CD4-positive, alpha-beta T cell (primary cell): ENCODE results near the gene TMEM161B. TPM values are rescaled to one million over a fixed set of nuclear protein-coding genes. Genes with fewer than 3 reads are reported as not detected.

Experiments used
- ATAC-seq: fragments of 200-7000 bp; cut with Tn5 transposase; one replicate; pipeline ENCODE4 v1.10.0; 2022; ENCODE audit warnings: mild to moderate bottlenecking; ENCODE audit not compliant: poor library complexity
- CTCF ChIA-PET: fragments of 350-600 bp; sonication (Branson Sonifier 250); formaldehyde crosslinking; loops from one replicate; lab custom pipeline; 2021; ENCODE audit warnings: antibody characterized with exemption, inconsistent platforms; lab: Charles Lee
- POLR2A ChIA-PET: fragments of 350-600 bp; sonication (Branson Sonifier 250); formaldehyde crosslinking; loops from one replicate; lab custom pipeline; 2021; ENCODE audit warnings: antibody characterized with exemption, inconsistent platforms; lab: Charles Lee
- DNase-seq, 14 experiments: peaks; one replicate each; pipeline ENCODE4 v3.0.0-alpha.2; 2013 to 2020; ENCODE audit warnings: mixed read lengths in 2 of 14
- H3K27ac ChIP-seq, 2 donors: one replicate each; pipeline versions ENCODE4 v1.5.1 to v1.7.0; 2013; ENCODE audit warnings: low read length in 2 of 2, low read depth in 1 of 2, mild to moderate bottlenecking in 1 of 2
- H3K27me3 ChIP-seq, 2 experiments: 1 replicate in 1 of 2; 2 replicates in 1 of 2; pipeline versions ENCODE4 v1.6.1 to v1.7.0; 2013; ENCODE audit warnings: low read length in 2 of 2, control low read depth in 1 of 2, mild to moderate bottlenecking in 1 of 2, moderate library complexity in 1 of 2; ENCODE audit not compliant: insufficient read depth in 2 of 2, control insufficient read depth in 1 of 2
- H3K36me3 ChIP-seq: one replicate; pipeline ENCODE4 v1.6.1; 2013; ENCODE audit warnings: low read length, control low read depth; ENCODE audit not compliant: insufficient read depth
- H3K4me1 ChIP-seq: one replicate; pipeline ENCODE4 v1.6.1; 2013; ENCODE audit warnings: low read length, control low read depth; ENCODE audit not compliant: insufficient read depth
- H3K4me3 ChIP-seq: one replicate; pipeline ENCODE4 v1.5.1; 2013; ENCODE audit warnings: mild to moderate bottlenecking, low read length, moderate library complexity
- H3K9me3 ChIP-seq, 2 experiments: 1 replicate in 1 of 2; 2 replicates in 1 of 2; pipeline versions ENCODE4 v1.6.1 to v1.7.0; 2013; ENCODE audit warnings: low read length in 2 of 2, mild to moderate bottlenecking in 2 of 2, control low read depth in 1 of 2, moderate library complexity in 1 of 2; ENCODE audit not compliant: control insufficient read depth in 1 of 2, insufficient read depth in 1 of 2
- H3K27ac Mint-ChIP-seq: one replicate; pipeline ENCODE4 v1.8.0; 2020; ENCODE audit warnings: mixed read lengths
- H3K27me3 Mint-ChIP-seq: one replicate; pipeline ENCODE4 v1.8.0; 2021; ENCODE audit warnings: mixed read lengths
- H3K36me3 Mint-ChIP-seq: one replicate; pipeline ENCODE4 v1.8.0; 2021; ENCODE audit warnings: low read depth, mixed read lengths
- H3K4me1 Mint-ChIP-seq: one replicate; pipeline ENCODE4 v1.8.0; 2021; ENCODE audit warnings: low read depth, mixed read lengths
- H3K4me3 Mint-ChIP-seq: one replicate; pipeline ENCODE4 v1.8.0; 2020; ENCODE audit warnings: mild to moderate bottlenecking, mixed read lengths
- H3K9me3 Mint-ChIP-seq: one replicate; pipeline ENCODE4 v1.8.0; 2020; ENCODE audit warnings: mixed read lengths
- intact Hi-C, 2 experiments: fragments of 100-400 bp; cut with DNase I in 1 of 2; cut with micrococcal nuclease in 1 of 2; formaldehyde crosslinking; loops; one replicate each; pipeline versions ENCODE4 v1.15.1 to v1.9.0; 2023 to 2025; cut with DNase I, micrococcal nuclease
- total RNA-seq, 174 experiments: library from RNA in 2 of 174; stranded (reverse) in 2 of 174; gene quantifications; one replicate each; pipeline ENCODE4 v1.2.3 and lab custom pipeline; 2021 to 2026
- TF ChIP-seq, protein P1 (sequence below): fragments of 200-600 bp; IDR thresholded peaks from one replicate; pipeline ENCODE4 v1.8.0; 2022; ENCODE audit warnings: antibody characterized with exemption, mild to moderate bottlenecking

The TMEM161B gene
- total RNA-seq, 2 experiments from 2014 or later = 16.7 to 19.6 TPM

DNA sequence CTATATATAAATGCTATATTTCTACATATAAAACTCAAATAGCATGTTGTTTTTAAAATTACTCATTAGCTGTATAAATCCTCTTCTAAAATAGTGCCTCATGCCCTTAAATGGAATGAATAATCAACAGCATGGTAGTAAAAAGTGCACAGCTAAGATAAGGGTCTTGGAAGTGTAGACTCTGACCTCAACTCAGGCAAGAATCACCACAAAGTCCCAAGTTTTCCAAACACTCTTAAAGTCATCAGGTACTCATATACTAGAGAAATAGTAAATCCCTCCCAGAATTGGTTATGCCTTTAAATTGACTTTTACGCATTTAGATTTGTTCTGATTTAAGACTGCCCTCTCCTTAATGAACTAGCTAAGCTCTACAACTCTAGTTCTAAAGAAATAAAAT, 113.8 kb downstream of the TMEM161B start:
- Histone ChIP-seq H3K27ac (no peak overlapping the region), H3K36me3 (no peaks in the 10 kb centered on the region), H3K4me3 (no peak overlapping the region), H3K27me3 (peaks cover 0 to 12% of the 10 kb centered on the region in 2 experiments), H3K9me3 (peaks cover 0 to 4% of the 10 kb centered on the region in 2 experiments), H3K4me1 (no peaks in the 10 kb centered on the region)
- intact Hi-C loops = no loop called here
- ATAC-seq (no peak), DNase-seq (no peak)
- POLR2A ChIA-PET = no interaction called here
- no peaks in the 10 kb centered on the region for H3K4me1 Mint-ChIP-seq
- TF ChIP-seq, protein P1, sequence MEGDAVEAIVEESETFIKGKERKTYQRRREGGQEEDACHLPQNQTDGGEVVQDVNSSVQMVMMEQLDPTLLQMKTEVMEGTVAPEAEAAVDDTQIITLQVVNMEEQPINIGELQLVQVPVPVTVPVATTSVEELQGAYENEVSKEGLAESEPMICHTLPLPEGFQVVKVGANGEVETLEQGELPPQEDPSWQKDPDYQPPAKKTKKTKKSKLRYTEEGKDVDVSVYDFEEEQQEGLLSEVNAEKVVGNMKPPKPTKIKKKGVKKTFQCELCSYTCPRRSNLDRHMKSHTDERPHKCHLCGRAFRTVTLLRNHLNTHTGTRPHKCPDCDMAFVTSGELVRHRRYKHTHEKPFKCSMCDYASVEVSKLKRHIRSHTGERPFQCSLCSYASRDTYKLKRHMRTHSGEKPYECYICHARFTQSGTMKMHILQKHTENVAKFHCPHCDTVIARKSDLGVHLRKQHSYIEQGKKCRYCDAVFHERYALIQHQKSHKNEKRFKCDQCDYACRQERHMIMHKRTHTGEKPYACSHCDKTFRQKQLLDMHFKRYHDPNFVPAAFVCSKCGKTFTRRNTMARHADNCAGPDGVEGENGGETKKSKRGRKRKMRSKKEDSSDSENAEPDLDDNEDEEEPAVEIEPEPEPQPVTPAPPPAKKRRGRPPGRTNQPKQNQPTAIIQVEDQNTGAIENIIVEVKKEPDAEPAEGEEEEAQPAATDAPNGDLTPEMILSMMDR = no peak
- peaks cover 5% of the 10 kb centered on the region for H3K9me3 Mint-ChIP-seq
- no peaks in the 10 kb centered on the region for H3K36me3 Mint-ChIP-seq
- CTCF ChIA-PET = no interaction called here
- H3K4me3 Mint-ChIP-seq = no peak overlapping the region
- H3K27ac Mint-ChIP-seq = no peak overlapping the region
- peaks cover 74% of the 10 kb centered on the region for H3K27me3 Mint-ChIP-seq

DNA sequence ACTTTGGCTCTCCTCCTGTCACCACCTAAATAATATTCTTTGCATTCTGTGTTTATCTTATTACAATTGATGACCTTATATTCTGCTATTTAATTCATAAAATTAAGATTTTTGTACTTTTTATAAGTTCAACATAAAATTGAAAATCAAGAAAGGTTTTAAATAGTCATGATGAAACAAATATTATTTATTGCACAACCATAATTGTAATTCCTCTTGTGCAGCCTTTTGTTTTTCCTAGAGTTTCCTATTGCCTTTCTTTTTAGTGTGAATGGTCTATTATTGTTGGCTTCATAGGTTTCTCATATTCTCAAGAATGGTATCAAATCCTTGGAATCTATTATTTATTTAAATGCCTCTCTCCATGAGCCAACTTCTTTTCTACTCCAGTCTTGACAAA, 117.9 kb downstream of the TMEM161B start:
- H3K9me3 ChIP-seq = peaks cover 3 to 4% of the 10 kb centered on the region in 2 experiments
- CTCF ChIA-PET = no interaction called here
- Mint-ChIP-seq H3K4me1 (peaks cover 1% of the 10 kb centered on the region), H3K36me3 (no peaks in the 10 kb centered on the region), H3K4me3 (no peak overlapping the region), H3K27ac (no peak overlapping the region), H3K27me3 (peaks cover 71% of the 10 kb centered on the region), H3K9me3 (peaks cover 5% of the 10 kb centered on the region)
- intact Hi-C loops = no loop called here
- POLR2A ChIA-PET = no interaction called here
- H3K27me3 ChIP-seq = peaks cover 17 to 27% of the 10 kb centered on the region in 2 experiments
- no peaks in the 10 kb centered on the region for H3K36me3 ChIP-seq
- H3K4me3 ChIP-seq = no peak overlapping the region
- H3K27ac ChIP-seq = no peak overlapping the region
- ATAC-seq = no peak
- TF ChIP-seq, protein P1 = no peak
- DNase-seq = no peak
- peaks cover 4% of the 10 kb centered on the region for H3K4me1 ChIP-seq

DNA sequence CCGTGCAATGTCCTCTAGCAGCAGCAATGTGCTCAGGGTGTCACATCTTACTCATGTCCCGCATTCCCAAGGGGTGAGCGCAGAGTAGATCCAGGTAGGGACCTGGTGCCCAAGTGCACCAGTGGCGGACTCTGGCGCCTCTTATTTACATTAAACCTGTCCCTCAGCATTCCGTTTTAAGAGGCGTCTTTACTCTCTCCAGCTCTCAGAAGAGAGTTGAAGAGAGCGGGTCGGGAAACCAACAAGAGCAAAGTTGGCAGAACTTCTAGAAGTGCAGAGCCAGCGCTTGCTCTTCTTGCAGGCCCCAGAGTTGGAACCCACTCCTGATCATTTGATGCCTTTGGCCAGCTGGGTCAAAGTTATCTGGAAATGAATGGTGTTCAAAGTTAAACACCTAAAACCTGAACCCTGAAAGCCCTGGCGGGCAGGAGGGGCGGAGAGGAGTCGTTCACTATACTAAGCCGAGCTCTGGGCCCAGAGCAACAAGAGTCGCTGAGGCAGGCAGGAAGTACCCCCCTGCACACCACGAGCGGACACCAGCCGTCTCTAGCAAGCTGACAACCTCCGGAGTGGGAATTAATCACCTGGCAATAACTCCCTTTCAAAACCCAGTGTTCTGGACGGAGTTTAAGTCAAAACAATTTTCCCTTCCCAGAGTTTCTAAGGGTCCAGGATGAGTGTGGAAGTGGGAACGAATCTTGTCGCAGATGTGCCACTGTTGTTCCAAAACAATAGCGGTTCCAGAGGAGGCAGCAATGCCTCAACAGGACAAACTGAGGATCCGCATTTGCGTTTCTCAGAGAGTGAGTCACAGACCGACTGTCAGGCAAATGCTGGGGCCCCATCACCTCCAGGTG, 122.8 kb downstream of the TMEM161B start:
- peaks cover 61 to 67% of the 10 kb centered on the region in 2 experiments for H3K27me3 ChIP-seq
- H3K4me1 ChIP-seq = peaks cover 47% of the 10 kb centered on the region
- no peaks in the 10 kb centered on the region for H3K36me3 Mint-ChIP-seq
- ATAC-seq (no peak), DNase-seq (peak in 1 of 14 experiments; percentile 5)
- ChIA-PET POLR2A (interaction anchor here (1.0 kb wide), 1 partner anchor 31 kb away, joined by 3 read pairs; no protein-coding TSS in a partner anchor), CTCF (no interaction called here)
- no peak overlapping the region for H3K27ac Mint-ChIP-seq
- H3K4me3 Mint-ChIP-seq = peak overlapping the region; percentile 57
- H3K4me3 ChIP-seq = no peak overlapping the region
- H3K27me3 Mint-ChIP-seq = peaks cover 30% of the 10 kb centered on the region
- peaks cover 8% of the 10 kb centered on the region for H3K4me1 Mint-ChIP-seq
- H3K27ac ChIP-seq = no peak overlapping the region
- H3K36me3 ChIP-seq = no peaks in the 10 kb centered on the region
- intact Hi-C loops = loop anchor here in 1 of 2 experiments (10.0 kb wide), 1 partner anchor 119 kb away; the partner anchor contains the start of gene TMEM161B
- peaks cover 6% of the 10 kb centered on the region for H3K9me3 Mint-ChIP-seq
- H3K9me3 ChIP-seq = peaks cover 20 to 43% of the 10 kb centered on the region in 2 experiments
- TF ChIP-seq, protein P1 = no peak
